Esophagus muscularis mucosa (tissue), 4 donors: ENCODE measurements around the gene CNTROB. TPM values are rescaled to one million over a fixed set of nuclear protein-coding genes. Genes with fewer than 3 reads are reported as not detected.

Source experiments
- DNase-seq: peaks from one replicate; pipeline ENCODE4 v3.0.0-alpha.2; 2017; ENCODE audit errors: extremely low spot score
- H3K27ac ChIP-seq, 4 donors: fragments of 200-600 bp; sonication (generic); replicated peaks in 1 of 4; 1 replicate in 3 of 4; 2 replicates in 1 of 4; pipeline ENCODE4 v1.5.1; 2016 to 2019; ENCODE audit warnings: mild to moderate bottlenecking in 1 of 4
- H3K27me3 ChIP-seq, 4 donors: fragments of 200-600 bp; sonication (generic); one replicate each; pipeline versions ENCODE4 v1.5.1 to v1.6.0; 2016 to 2019
- H3K36me3 ChIP-seq, 4 donors: fragments of 200-600 bp; sonication (generic); one replicate each; pipeline ENCODE4 v1.5.1; 2016 to 2019
- H3K4me1 ChIP-seq, 4 donors: fragments of 200-600 bp; sonication (generic); one replicate each; pipeline ENCODE4 v1.5.1; 2016 to 2019
- H3K4me3 ChIP-seq, 4 donors: fragments of 200-600 bp; sonication (generic); 1 replicate in 2 of 4; 2 replicates in 2 of 4; pipeline ENCODE4 v1.5.1; 2016 to 2019; ENCODE audit warnings: mild to moderate bottlenecking in 4 of 4, moderate library complexity in 1 of 4
- H3K9me3 ChIP-seq, 4 donors: fragments of 200-600 bp; sonication (generic); 1 replicate in 3 of 4; 2 replicates in 1 of 4; pipeline ENCODE4 v1.5.1; 2016 to 2019
- CTCF ChIP-seq, 3 experiments: fragments of 200-600 bp in 2 of 3; fragments of 450-650 bp in 1 of 3; sonication (generic) in 2 of 3; IDR thresholded peaks; one replicate each; pipeline ENCODE4 v1.5.1; 2017 to 2019; ENCODE audit warnings: antibody characterized with exemption in 3 of 3, mild to moderate bottlenecking in 2 of 3, moderate library complexity in 1 of 3
- EP300 ChIP-seq: sonication (generic); formaldehyde crosslinking; IDR thresholded peaks from one replicate; pipeline ENCODE4 v1.6.1; 2017; ENCODE audit warnings: antibody characterized with exemption
- POLR2A ChIP-seq: fragments of 450-650 bp; IDR thresholded peaks from one replicate; pipeline ENCODE4 v1.6.1; 2017; ENCODE audit warnings: antibody characterized with exemption, moderate library complexity, mild to moderate bottlenecking, low read depth
- POLR2AphosphoS5 ChIP-seq, 2 donors: sonication (generic); formaldehyde crosslinking; IDR thresholded peaks; one replicate each; pipeline ENCODE4 v1.6.1; 2017; ENCODE audit warnings: antibody characterized with exemption in 2 of 2
- WGBS: methylation state at CpG from one replicate; pipeline ENCODE4 v1.1.5; 2018; 5-methylcytosine and 5-hydroxymethylcytosine counted together
- intact Hi-C: fragments of 100-400 bp; cut with DNase I; formaldehyde crosslinking; loops from one replicate; pipeline ENCODE4 v1.15.1; 2023
- small RNA-seq, 3 donors: library from RNA; depleted of rRNA; stranded (forward); fragments of <200 nt; gene quantifications; one replicate each; pipeline ENCODE3, GENCODE V24; 2016
- total RNA-seq, 4 donors: library from RNA; depleted of rRNA; stranded (reverse); fragments of >200 nt; gene quantifications; one replicate each; pipeline versions ENCODE4 v1.1.0 to v1.2.1, GENCODE V29; 2016

CNTROB gene
- total RNA-seq, 4 donors from 2014 or later: 14.4 to 20.0 (median 16.9) TPM

- intact Hi-C loops: loop anchor here (5.0 kb wide), 1 partner anchor 64 kb away; no protein-coding TSS in a partner anchor
- no peaks in the 10 kb centered on the region for H3K36me3 ChIP-seq
- no peaks in the 10 kb centered on the region for H3K9me3 ChIP-seq
- peaks cover 12 to 22% (median 19%) of the 10 kb centered on the region in 4 donors for H3K4me1 ChIP-seq
- no peak for TF ChIP-seq CTCF (IDR thresholded peaks at IDR 0.05)
- TF ChIP-seq EP300: no peak
- TF ChIP-seq POLR2AphosphoS5 (IDR thresholded peaks at IDR 0.05): no peak
- TF ChIP-seq POLR2A: no peak
- H3K27me3 ChIP-seq: no peaks in the 10 kb centered on the region
- WGBS: 65% methylated on average over 3 of the region's 3 CpGs
- no peak overlapping the region for H3K27ac ChIP-seq
- DNase-seq: no peak
- no peak overlapping the region for H3K4me3 ChIP-seq
Measured at GRCh38 chr17:7992924-7993323, 60.9 kb downstream of the CNTROB start.

GRCh38 chr17:7993972-7994589, 62.1 kb downstream of the CNTROB start:
- no peaks in the 10 kb centered on the region for H3K9me3 ChIP-seq
- H3K27me3 ChIP-seq: peaks cover 0 to 4% (median 0%) of the 10 kb centered on the region in 4 donors
- intact Hi-C loops: loop anchor here (5.0 kb wide), 1 partner anchor 63 kb away; no protein-coding TSS in a partner anchor
- DNase-seq: no peak
- WGBS: 92% methylated on average over 25 of the region's 27 CpGs
- H3K4me1 ChIP-seq: peaks cover 12 to 22% (median 19%) of the 10 kb centered on the region in 4 donors
- H3K4me3 ChIP-seq: no peak overlapping the region
- TF ChIP-seq CTCF (IDR thresholded peaks at IDR 0.05) (no peak), POLR2AphosphoS5 (IDR thresholded peaks at IDR 0.05) (no peak), EP300 (no peak), POLR2A (no peak)
- no peak overlapping the region for H3K27ac ChIP-seq
- no peaks in the 10 kb centered on the region for H3K36me3 ChIP-seq

GRCh38 chr17:7995724-7996123, 63.7 kb downstream of the CNTROB start:
- peaks cover 5 to 9% (median 7%) of the 10 kb centered on the region in 4 donors for H3K4me1 ChIP-seq
- 96% methylated on average over 2 of the region's 2 CpGs for WGBS
- no peak for TF ChIP-seq POLR2AphosphoS5 (IDR thresholded peaks at IDR 0.05)
- no peak for TF ChIP-seq POLR2A
- TF ChIP-seq EP300: no peak
- TF ChIP-seq CTCF (IDR thresholded peaks at IDR 0.05): no peak
- H3K27ac ChIP-seq: no peak overlapping the region
- H3K36me3 ChIP-seq: no peaks in the 10 kb centered on the region
- intact Hi-C loops: no loop called here
- no peaks in the 10 kb centered on the region for H3K9me3 ChIP-seq
- no peak for DNase-seq
- peaks cover 0 to 10% (median 0%) of the 10 kb centered on the region in 4 donors for H3K27me3 ChIP-seq
- H3K4me3 ChIP-seq: no peak overlapping the region

- no peaks in the 10 kb centered on the region for H3K9me3 ChIP-seq
- TF ChIP-seq EP300: no peak
- peak; percentile 38 to 51 (median 43) for TF ChIP-seq CTCF (IDR thresholded peaks at IDR 0.05)
- 18% methylated on average over 5 of the region's 5 CpGs for WGBS
- no peaks in the 10 kb centered on the region for H3K36me3 ChIP-seq
- H3K27ac ChIP-seq: no peak overlapping the region
- intact Hi-C loops: no loop called here
- H3K27me3 ChIP-seq: peaks cover 0 to 23% (median 2%) of the 10 kb centered on the region in 4 donors
- no peak for DNase-seq
- peaks cover 5 to 12% (median 9%) of the 10 kb centered on the region in 4 donors for H3K4me1 ChIP-seq
- no peak overlapping the region for H3K4me3 ChIP-seq
Measured at GRCh38 chr17:7997186-7997585, 65.2 kb downstream of the CNTROB start.

Small RNAs within 50 kb of the gene (small RNA-seq; reads per million reads assigned to genes)
- gene SCARNA21: 0.51 to 0.67 (median 0.56) reads per million in 3 donors

Other genes with a start within 250 kb of the CNTROB start
- 10 to 100 TPM; 14.9 to 18.3 (median 16.1) TPM for gene TP53, start 244.7 kb upstream of the CNTROB start, total RNA-seq
- gene WRAP53, start 243.7 kb upstream of the CNTROB start, total RNA-seq: 1 to 10 TPM; 3.3 to 6.4 (median 3.8) TPM
- gene EFNB3, start 227.0 kb upstream of the CNTROB start, total RNA-seq: under 1 TPM; 0.17 to 0.42 (median 0.33) TPM
- gene DNAH2, start 214.5 kb upstream of the CNTROB start, total RNA-seq: under 1 TPM; under 0.01 to 0.17 (median 0.06) TPM
- gene KDM6B, start 98.0 kb upstream of the CNTROB start, total RNA-seq: 100 to 1,000 TPM in 1 of 4 donors, 10 to 100 TPM in 3; 10.8 to 101 (median 15.1) TPM
- 10 to 100 TPM; 13.3 to 45.9 (median 42.5) TPM for gene TMEM88, start 77.1 kb upstream of the CNTROB start, total RNA-seq
- 100 to 1,000 TPM in 2 of 4 donors, 10 to 100 TPM in 2; 61.4 to 110 (median 102) TPM for gene NAA38, start 74.6 kb upstream of the CNTROB start, total RNA-seq
- gene CYB5D1, start 74.2 kb upstream of the CNTROB start, total RNA-seq: 10 to 100 TPM; 11.6 to 14.9 (median 12.0) TPM
- 100 to 1,000 TPM in 3 of 4 donors, 10 to 100 TPM in 1; 82.7 to 139 (median 111) TPM for gene CHD3, start 43.4 kb upstream of the CNTROB start, total RNA-seq
- gene RNF227, start 15.9 kb upstream of the CNTROB start, total RNA-seq: 10 to 100 TPM in 1 of 4 donors, 1 to 10 TPM in 3; 2.1 to 29.2 (median 5.7) TPM
- gene KCNAB3, start 2.4 kb upstream of the CNTROB start, total RNA-seq: 1 to 10 TPM in 1 of 4 donors, under 1 TPM in 3; 0.23 to 1.2 (median 0.41) TPM
- 10 to 100 TPM; 36.3 to 68.8 (median 43.1) TPM for gene TRAPPC1, start 260 bp upstream of the CNTROB start, total RNA-seq
- 1 to 10 TPM in 1 of 4 donors, not detected in 3; 1.1 TPM for gene GUCY2D, start 70.4 kb downstream of the CNTROB start, total RNA-seq
- 1 to 10 TPM; 1.3 to 3.7 (median 2.0) TPM for gene ALOX15B, start 106.9 kb downstream of the CNTROB start, total RNA-seq
- not detected for gene ALOX12B, start 155.5 kb downstream of the CNTROB start, total RNA-seq
- gene ALOXE3, start 186.3 kb downstream of the CNTROB start, total RNA-seq: not detected
- gene HES7, start 191.9 kb downstream of the CNTROB start, total RNA-seq: 1 to 10 TPM in 1 of 4 donors, not detected in 3; 1.4 TPM
- gene PER1, start 220.2 kb downstream of the CNTROB start, total RNA-seq: 100 to 1,000 TPM; 127 to 263 (median 168) TPM
- 10 to 100 TPM; 23.7 to 36.4 (median 33.0) TPM for gene VAMP2, start 230.7 kb downstream of the CNTROB start, total RNA-seq
- 10 to 100 TPM; 10.4 to 17.8 (median 13.6) TPM for gene TMEM107, start 244.2 kb downstream of the CNTROB start, total RNA-seq